IMR-90 (cell line): ENCODE measurements around the gene RAB27A.

Source experiments
- CEBPB ChIP-seq: IDR thresholded peaks from 2 replicates; pipeline ENCODE4 v1.6.1; 2012; ENCODE audit warnings: low read depth, low read length, improper control_type of control experiment
- FOS ChIP-seq: fragments of 150-350 bp; IDR thresholded peaks from 2 replicates; pipeline ENCODE4 v1.6.1; 2016; ENCODE audit warnings: low read depth, low read length
- NFE2L2 ChIP-seq: fragments of 150-350 bp; IDR thresholded peaks from 2 replicates; pipeline ENCODE4 v1.6.1; 2016; ENCODE audit warnings: low read depth, mild to moderate bottlenecking, low read length
- POLR2A ChIP-seq: IDR thresholded peaks from 2 replicates; pipeline ENCODE4 v1.6.1; 2012; ENCODE audit warnings: mild to moderate bottlenecking, low read depth, low read length
- RCOR1 ChIP-seq: IDR thresholded peaks from 2 replicates; pipeline ENCODE4 v1.6.1; 2012; ENCODE audit warnings: mild to moderate bottlenecking, low read length, improper control_type of control experiment; ENCODE audit not compliant: insufficient replicate concordance
- RFX5 ChIP-seq: IDR thresholded peaks from 2 replicates; pipeline ENCODE4 v1.8.0; 2012; ENCODE audit warnings: low read depth, mild to moderate bottlenecking, low read length, moderate library complexity
- TF ChIP-seq, protein P1 (sequence below): fragments of 150-350 bp; IDR thresholded peaks from 2 replicates; pipeline ENCODE4 v1.6.1; 2017; ENCODE audit warnings: mild to moderate bottlenecking, antibody characterized with exemption, low read length, low read depth
- TF ChIP-seq, protein P2 (sequence below): conservative IDR thresholded peaks from 2 replicates; pipeline ENCODE4 v1.5.1; 2012; ENCODE audit warnings: mild to moderate bottlenecking, low read depth, low read length, improper control_type of control experiment

DNA sequence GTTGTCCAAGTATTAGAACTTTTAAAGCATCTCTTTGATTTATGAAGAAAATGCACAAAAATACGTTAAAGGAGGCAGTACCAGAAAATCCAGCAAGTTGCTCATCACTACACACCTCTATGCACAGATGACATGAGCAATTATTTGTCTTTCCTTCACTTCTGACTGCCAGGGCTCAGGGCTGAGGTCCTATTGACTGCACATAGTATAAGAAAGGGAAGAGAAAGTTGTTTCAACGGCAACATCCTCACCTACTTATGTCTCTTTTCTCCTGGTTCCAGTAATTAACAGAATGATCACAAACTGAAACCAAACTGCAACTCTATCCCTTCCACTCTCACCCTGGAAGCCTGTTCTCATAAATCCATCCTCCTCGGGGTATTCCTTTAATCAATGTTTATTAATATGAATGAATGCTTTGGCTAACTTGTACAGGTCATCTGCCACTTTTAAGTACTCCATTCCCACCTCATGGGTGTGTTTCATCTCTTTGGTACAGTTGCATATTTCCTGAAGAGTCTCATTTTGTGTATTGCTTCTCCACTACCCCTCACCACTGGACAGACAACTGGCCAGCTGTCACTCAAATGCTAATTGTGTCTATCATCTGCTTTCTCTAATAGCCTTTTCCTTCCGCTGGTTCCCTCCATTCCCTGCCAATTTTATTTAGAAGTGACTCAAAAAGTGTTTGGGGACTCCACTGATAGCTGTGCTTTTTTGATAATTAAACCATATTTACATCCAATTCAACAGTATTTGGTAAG, 34.5 kb downstream of the RAB27A start:
- TF ChIP-seq FOS (no peak), NFE2L2 (no peak), POLR2A (no peak), RFX5 (no peak), CEBPB (no peak), RCOR1 (no peak)
- TF ChIP-seq, protein P1, sequence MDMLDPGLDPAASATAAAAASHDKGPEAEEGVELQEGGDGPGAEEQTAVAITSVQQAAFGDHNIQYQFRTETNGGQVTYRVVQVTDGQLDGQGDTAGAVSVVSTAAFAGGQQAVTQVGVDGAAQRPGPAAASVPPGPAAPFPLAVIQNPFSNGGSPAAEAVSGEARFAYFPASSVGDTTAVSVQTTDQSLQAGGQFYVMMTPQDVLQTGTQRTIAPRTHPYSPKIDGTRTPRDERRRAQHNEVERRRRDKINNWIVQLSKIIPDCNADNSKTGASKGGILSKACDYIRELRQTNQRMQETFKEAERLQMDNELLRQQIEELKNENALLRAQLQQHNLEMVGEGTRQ: no peak
- TF ChIP-seq, protein P2, sequence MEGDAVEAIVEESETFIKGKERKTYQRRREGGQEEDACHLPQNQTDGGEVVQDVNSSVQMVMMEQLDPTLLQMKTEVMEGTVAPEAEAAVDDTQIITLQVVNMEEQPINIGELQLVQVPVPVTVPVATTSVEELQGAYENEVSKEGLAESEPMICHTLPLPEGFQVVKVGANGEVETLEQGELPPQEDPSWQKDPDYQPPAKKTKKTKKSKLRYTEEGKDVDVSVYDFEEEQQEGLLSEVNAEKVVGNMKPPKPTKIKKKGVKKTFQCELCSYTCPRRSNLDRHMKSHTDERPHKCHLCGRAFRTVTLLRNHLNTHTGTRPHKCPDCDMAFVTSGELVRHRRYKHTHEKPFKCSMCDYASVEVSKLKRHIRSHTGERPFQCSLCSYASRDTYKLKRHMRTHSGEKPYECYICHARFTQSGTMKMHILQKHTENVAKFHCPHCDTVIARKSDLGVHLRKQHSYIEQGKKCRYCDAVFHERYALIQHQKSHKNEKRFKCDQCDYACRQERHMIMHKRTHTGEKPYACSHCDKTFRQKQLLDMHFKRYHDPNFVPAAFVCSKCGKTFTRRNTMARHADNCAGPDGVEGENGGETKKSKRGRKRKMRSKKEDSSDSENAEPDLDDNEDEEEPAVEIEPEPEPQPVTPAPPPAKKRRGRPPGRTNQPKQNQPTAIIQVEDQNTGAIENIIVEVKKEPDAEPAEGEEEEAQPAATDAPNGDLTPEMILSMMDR: no peak
